GM19239 (cell line): ENCODE data around the gene NFYC.
A peak's percentile ranks its signal among the peaks of the same experiment; 100 is the strongest.
"Not testable (repeated sequence)": the region's sequence is repeated elsewhere in the genome, so short reads cannot be mapped to it uniquely, and the experiment has no call there.

Experiments used
- DNase-seq: peaks from one replicate; pipeline ENCODE4 v3.0.0; 2011; ENCODE audit warnings: low spot score; ENCODE audit not compliant: insufficient read length
- FAIRE-seq: peaks from 2 replicates; lab custom pipeline; 2011; peaks lifted over from hg19 to GRCh38; lab: Jason Lieb, UNC

NFYC gene

DNA sequence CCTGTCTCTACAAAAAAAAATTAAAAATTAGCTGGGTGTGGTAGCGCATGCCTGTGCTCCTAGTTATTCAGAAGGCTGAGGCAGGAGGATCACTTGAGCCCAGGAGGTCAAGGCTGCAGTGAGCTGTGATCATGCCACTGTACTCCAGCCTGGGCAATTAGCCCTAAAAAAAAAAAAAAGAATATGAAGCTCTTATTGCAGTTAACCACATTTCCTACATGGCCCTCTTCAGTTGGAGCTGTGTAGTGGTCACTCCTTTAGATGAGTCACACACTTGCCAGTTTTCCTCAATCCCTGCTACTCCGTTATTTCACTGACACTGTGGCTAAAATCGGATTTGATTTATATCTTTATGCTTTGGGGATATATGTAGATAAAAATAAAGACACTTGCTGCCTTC is 11.8 kb downstream of the NFYC start:
- DNase-seq (no peak), FAIRE-seq (no peak)

DNA sequence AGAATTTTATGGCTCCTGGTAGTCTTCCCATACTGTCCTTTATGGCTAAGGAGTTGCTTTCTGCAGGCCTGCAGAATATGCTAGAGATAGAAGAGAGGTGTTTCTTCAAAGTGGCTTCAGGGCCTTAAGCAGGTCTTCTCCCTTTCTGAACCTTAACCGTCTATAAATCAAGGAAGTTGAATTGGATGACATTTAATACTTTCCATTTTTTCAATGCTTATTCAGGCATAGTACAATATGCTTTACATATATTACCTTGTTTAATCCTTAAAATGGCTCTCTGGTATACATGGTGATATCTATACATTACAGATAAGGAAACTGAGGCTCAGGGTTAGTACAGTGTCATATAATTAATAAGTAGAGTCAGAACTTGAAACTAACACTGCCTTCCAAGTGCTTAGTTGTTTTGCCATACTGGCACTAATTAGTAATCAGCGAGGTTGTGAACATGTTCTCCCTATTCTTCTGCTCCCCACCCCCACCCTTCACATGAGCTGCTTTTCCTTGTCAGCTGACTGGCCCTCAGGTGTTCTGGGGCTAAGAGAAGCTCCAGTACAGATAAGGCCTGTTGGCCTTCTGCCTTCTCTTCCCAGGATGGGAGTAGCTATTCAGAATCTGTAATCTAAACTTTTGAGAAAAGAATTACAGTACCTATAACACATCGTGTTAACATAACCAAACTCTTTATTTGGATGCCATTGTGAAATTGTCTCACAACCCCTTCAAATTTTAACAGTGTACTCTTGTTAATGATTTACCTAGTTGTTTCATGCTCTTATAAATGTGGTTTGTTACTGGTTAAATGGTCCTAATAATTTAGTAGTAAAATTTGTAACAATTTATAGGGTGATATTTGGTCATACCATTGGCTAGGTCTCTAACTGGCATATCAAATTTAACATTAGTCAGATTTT is 13.6 kb downstream of the NFYC start:
- no peak for DNase-seq
- FAIRE-seq, result peak; percentile 23

DNA sequence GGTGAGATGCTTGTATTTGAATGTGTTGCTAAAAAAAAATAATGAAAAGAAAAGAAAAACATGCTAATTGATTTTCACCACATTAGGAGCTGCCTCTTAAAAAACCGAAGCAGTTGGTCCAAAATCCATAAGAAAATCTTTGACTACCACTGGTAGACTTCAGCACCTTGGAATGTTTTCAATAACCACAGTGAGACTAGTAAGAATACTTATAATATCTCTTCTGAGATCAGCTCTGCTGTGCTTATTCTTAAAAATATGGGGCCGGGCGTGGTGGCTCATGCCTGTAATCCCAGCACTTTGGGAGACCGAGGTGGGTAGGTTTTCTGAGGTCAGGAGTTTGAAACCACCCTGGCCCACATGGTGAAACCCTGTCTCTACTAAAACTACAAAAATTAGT is 15.1 kb downstream of the NFYC start:
- FAIRE-seq (no peak), DNase-seq (no peak)

DNA sequence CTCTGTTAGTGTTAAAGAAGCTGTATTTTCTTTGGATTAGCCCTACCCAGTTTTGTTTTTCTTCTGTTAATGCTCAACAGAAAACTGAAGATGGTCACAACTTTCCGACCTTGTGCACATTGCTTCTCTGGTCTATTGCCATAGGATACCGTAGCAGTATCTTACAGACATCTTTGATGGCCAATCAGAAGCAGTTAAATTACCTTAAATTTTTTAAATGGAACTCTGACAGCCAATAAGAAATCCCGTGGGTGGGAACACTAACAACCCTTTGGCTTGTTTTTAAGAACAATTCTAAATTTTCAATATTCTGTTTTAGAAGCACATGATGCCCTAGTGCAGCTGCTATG is 17.2 kb downstream of the NFYC start:
- DNase-seq (peak; percentile 40), FAIRE-seq (no peak)

DNA sequence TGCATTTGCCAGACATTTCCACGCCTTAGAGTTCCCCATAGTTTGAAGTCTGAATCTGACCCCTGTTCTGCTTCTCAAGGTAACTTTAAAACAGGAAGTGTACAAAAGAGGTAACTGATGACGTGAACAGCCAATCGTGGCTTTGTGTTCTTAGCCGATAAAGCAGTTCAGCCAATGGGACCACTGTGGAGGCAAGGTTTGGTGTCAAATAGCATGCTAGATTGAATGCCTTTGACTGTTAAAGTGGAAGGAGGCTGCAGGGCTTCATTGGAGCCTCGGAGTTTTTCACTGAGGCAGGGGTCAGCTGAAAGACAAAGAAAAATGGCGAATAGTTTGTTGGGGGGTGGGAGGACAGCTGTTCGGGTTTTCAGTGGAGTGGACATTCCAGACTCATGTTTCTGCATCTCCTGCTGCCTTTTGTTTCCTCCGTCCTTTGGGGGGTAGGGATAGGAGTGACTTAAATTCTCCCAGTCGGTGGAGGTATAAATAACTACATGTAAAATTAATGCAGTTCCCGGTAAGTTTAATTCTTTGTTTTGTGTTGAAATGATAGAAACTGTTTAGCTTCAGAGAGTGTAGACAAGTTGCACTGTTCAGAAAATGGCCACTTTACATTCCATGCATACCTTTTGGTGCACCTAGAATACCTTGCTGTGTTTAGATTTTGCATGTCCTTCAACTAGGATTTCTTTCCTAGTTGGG is 17.7 kb downstream of the NFYC start:
- FAIRE-seq, result peak; percentile 91

DNA sequence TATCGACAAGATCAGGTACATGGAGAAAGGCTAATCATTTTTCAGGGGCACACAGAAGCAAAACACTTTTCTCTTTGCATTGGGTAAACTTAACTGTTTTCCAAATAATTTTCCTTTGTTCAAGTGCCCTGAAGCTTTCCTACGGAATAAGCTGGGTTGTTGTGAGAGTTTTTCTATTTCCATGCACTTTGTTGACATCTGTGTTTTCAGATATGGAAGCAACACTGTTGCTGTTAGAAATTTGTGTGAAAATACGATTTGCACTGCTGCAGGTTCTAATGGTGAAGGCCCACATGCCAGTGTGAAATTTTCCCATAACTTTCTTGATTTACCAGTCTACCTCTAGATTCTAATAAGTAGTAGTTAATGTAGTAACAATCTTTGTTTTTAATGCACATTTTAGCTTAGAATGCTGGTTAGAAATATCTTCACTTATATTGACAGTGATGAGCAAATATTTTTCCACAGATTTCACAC is 18.3 kb downstream of the NFYC start:
- DNase-seq, result no peak
- FAIRE-seq, result no peak

More for the DNA sequence above, 17.7 kb downstream of the NFYC start:
- peak; percentile 54 for DNase-seq

DNA sequence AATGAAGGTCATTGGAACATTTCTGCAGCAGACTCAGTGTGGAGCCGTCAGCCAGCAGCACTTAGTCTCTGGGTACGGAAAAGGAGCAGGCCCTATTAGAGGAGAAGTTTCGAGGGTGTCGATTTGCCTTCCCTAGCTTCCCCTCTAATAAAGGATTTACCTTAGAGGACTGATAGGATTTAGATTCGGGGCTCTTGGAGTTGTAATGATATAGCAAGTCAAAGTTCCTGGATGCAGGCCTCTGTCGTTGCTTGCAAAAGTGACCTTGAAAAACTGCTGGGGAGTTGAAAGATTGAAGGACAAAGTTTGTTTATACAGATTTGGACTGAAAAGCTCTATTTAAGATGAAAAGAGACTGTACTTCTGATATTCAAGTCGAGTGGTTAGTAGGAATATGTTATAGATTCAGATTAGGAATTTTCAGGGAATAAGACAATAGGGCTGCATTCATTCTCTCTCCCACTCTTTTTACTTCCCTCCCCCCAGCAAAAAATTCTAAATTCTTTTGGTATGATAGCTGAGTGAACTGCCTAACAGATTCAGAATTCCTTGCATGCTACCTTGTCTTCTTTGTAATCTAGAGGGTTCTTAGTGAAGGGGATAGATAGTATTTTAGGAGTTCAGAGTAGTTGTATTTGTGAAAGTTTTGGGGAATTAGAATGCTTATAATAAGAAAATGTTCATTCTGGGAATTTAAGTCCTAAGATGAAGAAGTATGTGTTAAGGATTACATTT is 19.2 kb downstream of the NFYC start:
- FAIRE-seq (no peak), DNase-seq (no peak)

DNA sequence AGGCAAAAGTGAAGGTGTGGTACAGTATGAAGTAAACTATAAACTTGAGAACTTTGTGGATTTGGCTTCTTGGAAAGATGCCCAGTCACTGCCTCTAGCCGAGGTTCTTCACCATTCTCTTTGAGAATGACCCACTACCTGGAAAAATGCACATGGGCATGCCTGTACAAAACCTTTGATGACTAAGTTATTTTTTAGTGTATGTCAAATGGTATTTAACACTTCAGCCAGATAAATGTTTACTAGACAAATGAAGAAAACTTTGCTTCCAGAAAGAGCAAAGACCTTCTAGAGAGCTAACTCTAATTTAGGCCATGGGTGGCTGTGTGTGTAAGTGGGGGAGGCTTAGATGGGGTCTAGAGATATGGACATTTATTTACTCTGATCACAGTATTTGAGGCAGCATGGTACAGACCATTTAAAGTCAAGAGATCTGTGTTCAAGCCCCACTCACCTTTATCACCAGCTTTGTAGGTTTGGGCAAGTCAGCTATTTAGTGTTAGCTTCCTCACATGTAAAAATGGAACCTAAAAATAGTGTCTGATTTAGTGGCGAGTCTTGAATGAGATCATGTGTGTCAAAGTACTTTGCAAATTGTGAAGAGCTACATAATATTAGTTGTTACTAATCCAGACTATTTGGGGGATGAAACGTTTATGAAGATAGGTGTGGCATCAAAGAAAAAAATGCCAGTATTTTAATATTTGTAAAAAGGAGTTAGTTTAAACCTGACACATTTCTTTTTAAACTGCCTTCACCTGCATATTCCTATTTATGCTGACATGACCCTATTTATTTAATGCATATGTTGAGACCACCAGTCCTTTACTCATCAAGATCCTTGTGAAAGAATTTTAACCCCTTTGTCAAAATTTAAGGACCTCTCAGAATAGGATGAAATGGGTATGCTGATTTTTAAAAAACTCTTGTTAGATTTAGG is 20.2 kb downstream of the NFYC start:
- FAIRE-seq (peak; percentile 61), DNase-seq (no peak)

DNA sequence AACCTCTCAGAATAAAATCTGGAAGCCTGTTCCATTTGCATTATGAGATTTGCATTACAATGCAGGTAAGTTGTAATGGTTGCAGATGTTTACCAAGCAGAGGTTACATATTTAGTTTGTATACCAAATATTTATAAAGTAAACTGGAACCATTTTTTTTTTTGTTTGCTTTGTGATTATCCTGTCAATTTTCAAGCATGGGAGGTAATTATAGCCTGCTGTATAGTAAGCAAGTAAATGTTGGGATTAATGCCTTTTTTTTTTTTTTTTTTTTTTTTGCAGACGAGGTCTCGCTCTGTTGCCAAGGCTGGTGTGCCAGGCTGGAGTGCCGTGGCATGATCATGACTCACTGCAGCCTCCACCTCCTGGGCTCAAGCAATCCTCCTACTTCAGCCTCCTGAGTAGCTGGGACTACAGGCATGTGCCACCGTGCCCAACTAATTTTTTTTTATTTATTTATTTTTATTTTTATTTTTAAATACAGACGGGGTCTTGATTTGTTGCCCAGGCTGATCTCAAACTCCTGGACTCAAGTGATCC is 21.0 kb downstream of the NFYC start:
- FAIRE-seq (no peak), DNase-seq (no peak)

DNA sequence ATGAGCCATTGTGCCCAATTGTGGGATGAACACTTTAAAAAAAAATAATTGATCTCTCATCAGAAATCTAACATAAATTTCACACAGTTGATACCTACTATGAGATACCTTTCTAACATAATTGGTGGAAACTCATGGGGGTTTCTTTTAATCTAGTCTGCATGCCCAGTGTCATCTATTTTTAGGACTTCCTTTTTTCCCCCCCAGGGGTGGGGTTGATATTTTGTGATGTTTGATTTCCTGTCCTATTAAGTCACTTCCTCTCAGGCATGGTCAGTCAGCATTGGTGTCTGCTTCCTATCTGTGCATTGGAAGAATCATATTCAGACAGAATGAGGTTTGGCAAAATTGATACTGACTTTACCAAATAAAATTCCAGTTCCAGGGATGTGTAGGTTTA is 21.5 kb downstream of the NFYC start:
- DNase-seq, result no peak

DNA sequence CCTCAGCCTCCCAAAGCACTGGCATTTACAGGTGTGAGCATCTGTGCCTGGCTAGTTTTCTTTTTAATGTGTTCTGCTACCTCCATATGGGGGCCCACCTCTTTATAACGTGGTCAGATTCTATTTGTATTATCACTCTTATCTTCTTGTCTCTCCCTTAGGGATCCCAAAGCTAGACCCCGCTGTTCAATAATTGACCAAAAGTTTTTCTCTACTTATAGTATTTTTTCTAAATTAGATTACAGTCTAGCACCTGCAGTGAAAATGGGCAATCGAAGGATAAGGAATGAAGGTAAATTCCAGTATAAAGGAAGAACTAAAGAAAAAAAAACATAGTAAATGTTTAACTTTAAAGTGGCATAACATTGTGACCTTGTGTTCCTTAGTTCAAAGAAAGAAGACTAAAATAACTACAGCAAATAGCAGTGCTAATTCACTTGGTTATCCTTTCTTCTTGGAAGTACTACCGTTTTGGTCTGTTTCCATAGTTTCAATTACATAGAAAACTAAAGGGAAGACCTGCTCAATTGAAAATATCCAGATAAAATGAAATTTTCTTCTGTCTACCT is 24.1 kb downstream of the NFYC start:
- no peak for DNase-seq
- FAIRE-seq, result no peak

More for the DNA sequence above, 21.5 kb downstream of the NFYC start:
- peak; percentile 53 for FAIRE-seq

DNA sequence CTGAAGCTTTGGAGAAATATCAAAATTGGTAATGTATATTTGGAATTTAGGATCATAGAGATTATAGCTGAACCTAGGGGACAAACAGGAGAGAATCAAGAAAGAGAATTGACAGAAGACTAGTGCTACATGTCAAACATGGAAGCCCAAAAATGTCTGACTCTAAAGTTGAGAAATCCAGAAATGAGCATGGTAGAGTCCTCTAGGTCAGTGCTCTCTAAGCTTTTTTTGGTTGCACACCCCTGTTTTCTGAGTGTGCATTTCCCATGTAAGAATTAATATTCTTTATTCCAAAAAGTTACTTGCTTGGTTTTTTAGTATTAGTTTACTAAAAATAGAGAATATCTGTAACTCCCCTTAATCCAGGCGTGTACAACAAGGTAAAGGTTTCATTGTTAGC is 25.6 kb downstream of the NFYC start:
- no peak for DNase-seq
- no peak for FAIRE-seq

DNA sequence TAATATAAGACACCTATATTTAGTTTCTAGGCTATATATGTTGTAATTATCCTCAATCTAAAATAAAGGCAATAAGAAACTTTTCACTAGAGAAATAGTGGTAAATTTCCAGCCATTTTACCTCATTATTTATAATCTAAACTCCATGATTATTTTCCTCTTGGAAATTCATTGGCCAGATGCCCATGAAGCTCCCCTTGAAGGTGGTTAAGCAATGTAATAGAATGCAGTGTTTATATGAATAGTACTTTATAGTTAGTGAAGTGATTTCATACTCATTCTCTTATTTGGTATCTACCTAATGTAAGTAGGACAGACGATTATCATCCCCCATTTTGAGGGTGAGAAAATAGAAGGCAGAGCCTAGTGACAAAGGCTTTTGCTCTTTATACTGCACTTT is 26.5 kb downstream of the NFYC start:
- DNase-seq (no peak), FAIRE-seq (peak; percentile 23)

DNA sequence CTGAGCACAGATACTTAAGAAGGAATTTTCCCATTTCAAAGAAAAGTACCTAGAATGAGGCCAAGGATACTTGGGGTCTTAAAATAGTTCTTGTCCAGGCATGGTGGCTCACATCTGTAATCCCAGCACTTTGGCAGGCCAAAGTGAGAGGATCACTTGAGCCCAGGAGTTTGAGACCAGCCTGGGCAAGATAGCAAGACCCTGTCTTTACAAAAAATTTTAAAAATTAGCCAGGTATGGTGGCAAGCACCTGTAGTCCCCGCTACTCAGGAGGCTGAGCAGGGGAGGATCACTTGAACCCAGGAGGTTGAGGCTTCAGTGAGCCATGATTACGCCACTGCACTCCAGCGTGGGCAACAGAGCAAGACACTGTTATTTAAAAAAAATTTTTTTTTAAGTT is 29.0 kb downstream of the NFYC start:
- DNase-seq (no peak), FAIRE-seq (no peak)

DNA sequence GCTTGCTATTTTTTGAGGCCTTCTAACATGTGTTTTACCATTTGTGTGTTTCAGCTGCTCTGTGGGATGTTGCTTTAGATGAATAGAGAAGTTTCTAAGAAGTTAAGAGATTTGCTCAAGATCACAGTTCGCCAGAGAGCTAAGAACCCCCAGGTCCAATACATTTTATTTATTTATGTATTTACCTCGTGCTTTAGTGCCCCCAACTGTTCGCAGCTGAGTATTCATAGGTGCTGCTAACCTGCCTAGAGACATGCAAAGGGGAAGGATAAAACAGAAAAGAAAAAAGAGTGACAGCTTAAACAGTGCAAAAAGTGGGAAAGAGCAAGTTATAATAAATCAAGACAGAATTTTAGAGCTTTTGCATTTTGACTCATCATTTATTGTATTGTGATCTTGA is 31.1 kb downstream of the NFYC start:
- no peak for DNase-seq
- no peak for FAIRE-seq

DNA sequence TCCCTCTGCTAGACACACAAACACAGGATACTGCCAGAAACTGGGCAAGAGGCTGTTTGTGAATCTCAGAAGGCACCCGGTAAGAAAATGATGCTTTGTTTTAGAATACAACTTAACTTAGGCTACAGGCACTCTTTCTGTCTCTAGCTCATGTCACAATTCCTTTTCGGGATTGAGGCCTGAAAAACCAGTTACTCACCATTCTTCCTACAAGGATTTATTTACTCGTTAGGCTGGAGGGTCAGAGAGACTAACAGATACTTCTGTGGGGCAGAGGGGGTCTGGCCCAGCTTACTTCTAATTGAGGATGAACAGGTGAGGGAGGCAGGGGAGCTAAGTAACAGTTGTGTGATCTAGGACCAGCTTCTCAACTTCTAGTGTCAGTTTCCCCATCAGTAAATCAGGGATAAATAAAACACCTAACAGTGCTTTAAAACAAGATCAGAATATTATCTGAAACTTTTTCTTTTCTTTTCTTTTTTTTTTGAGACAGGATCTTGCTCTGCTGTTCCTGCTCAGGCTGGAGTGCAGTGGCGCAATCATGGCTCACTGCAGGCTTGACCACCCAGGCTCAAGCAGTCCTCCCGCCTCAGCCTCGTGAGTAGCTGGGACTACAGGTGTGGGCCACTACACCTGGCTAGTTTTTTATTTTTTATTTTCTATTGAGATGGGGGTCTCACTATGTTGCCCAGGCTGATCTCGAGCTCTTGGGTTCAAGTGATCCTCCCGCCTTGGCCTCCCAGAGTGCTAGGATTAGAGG is 31.9 kb downstream of the NFYC start:
- no peak for FAIRE-seq
- no peak for DNase-seq

DNA sequence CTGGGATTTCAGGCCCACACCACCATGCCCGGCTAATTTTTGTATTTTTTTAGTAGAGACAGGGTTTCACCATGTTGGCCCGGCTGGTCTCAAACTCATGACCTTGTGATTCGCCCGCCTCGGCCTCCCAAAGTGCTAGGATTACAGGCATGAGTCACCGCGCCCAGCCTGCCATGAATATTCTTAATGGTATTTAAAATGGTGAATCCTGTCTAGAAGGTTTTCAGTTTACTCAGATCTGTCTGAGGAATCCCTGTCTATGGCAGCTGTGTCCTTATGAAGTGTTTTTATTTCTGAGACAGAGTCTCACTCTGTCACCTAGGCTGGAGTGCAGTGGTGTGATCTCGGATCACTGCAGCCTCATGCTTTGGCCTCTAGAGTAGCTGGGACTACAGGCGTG is 36.2 kb downstream of the NFYC start:
- FAIRE-seq, DNase-seq: not testable (repeated sequence)

DNA sequence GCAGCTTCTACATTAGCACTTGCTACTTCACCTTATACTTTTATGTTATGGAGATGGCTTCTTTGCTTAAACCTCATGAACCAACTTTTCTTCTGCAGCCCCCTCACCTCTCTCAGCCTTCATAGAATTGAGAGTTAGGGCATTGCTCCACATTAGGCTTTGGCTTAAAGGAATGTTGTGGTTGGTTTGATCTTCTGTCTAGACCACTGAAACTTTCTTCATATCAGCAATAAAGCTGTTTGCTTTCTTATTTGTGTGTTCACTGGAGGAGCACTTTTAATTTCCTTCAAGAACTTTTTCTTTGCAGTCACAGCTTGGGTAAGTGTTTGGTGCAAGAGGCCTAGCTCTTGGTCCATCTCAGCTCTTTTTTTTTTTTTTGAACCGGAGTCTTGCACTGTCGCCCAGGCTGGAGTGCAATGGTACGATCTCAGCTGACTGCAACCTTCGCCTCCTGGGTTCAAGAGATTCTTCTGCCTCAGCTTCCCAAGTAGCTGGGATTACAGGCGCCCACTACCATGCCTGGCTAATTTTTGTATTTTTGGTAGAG is 37.9 kb downstream of the NFYC start:
- FAIRE-seq, DNase-seq: not testable (repeated sequence)
